DOHH2 (cell line): ENCODE measurements around the gene SH3RF2.

ENCODE experiments used
- CTCF ChIP-seq: fragments of 200-600 bp; sonication (generic); IDR thresholded peaks from one replicate; pipeline ENCODE4 v1.5.1; 2014; ENCODE audit warnings: antibody characterized with exemption, mild to moderate bottlenecking, low read depth, low read length; ENCODE audit not compliant: poor library complexity, severe bottlenecking
- EZH2phosphoT487 ChIP-seq: fragments of 200-600 bp; sonication (generic); IDR thresholded peaks from 2 replicates; pipeline ENCODE4 v1.6.1; 2017; ENCODE audit warnings: borderline replicate concordance, mild to moderate bottlenecking, antibody characterized with exemption, low read length, moderate library complexity, mixed read lengths

- TF ChIP-seq CTCF: no peak
- TF ChIP-seq EZH2phosphoT487: no peak
These were observed 71.6 kb downstream of the SH3RF2 start for GRCh38 chr5:146007989-146008388.
